ENCODE data around the gene SLC25A13. TPM values are rescaled to one million over a fixed set of nuclear protein-coding genes. Genes with fewer than 3 reads are reported as not detected.

The SLC25A13 gene
- total RNA-seq, 4 donors from 2014 or later = 2.3 to 53.0 (median 39.3) TPM

- Histone ChIP-seq H3K36me3 (no peaks in the 10 kb centered on the region), H3K4me3 (no peak overlapping the region), H3K27me3 (no peaks in the 10 kb centered on the region), H3K4me1 (no peaks in the 10 kb centered on the region), H3K9me3 (no peaks in the 10 kb centered on the region), H3K27ac (no peak overlapping the region)
- intact Hi-C loops (cut with DNase I; ENCODE audit: low total_unique reads) = no loop called here
- no peak for DNase-seq
- TF ChIP-seq POLR2A (IDR thresholded peaks at IDR 0.05) (no peak), CTCF (IDR thresholded peaks at IDR 0.05) (no peak)
Observed at GRCh38 chr7:96127746-96128145, 194.2 kb downstream of the SLC25A13 start.

- H3K36me3 ChIP-seq = no peaks in the 10 kb centered on the region
- H3K4me1 ChIP-seq = no peaks in the 10 kb centered on the region
- DNase-seq = no peak
- no peak for TF ChIP-seq CTCF (IDR thresholded peaks at IDR 0.05)
- TF ChIP-seq POLR2A (IDR thresholded peaks at IDR 0.05) = no peak
- no peak overlapping the region for H3K4me3 ChIP-seq
- no peaks in the 10 kb centered on the region for H3K27me3 ChIP-seq
- H3K27ac ChIP-seq = no peak overlapping the region
- H3K9me3 ChIP-seq = no peaks in the 10 kb centered on the region
- intact Hi-C loops (cut with DNase I; ENCODE audit: low total_unique reads) = no loop called here
Observed at GRCh38 chr7:96126382-96126781, 195.5 kb downstream of the SLC25A13 start.

GRCh38 chr7:96122746-96123145, 199.2 kb downstream of the SLC25A13 start:
- DNase-seq = no peak
- no peaks in the 10 kb centered on the region for H3K27me3 ChIP-seq
- H3K36me3 ChIP-seq = no peaks in the 10 kb centered on the region
- no peaks in the 10 kb centered on the region for H3K4me1 ChIP-seq
- intact Hi-C loops (cut with DNase I; ENCODE audit: low total_unique reads) = no loop called here
- H3K4me3 ChIP-seq = no peak overlapping the region
- no peaks in the 10 kb centered on the region for H3K9me3 ChIP-seq
- TF ChIP-seq POLR2A (IDR thresholded peaks at IDR 0.05) (no peak), CTCF (IDR thresholded peaks at IDR 0.05) (no peak)
- H3K27ac ChIP-seq = no peak overlapping the region

GRCh38 chr7:96121752-96122151, 200.1 kb downstream of the SLC25A13 start:
- Histone ChIP-seq H3K36me3 (no peaks in the 10 kb centered on the region), H3K27me3 (no peaks in the 10 kb centered on the region), H3K27ac (no peak overlapping the region), H3K4me3 (no peak overlapping the region), H3K4me1 (no peaks in the 10 kb centered on the region), H3K9me3 (no peaks in the 10 kb centered on the region)
- TF ChIP-seq POLR2A (IDR thresholded peaks at IDR 0.05) = no peak
- TF ChIP-seq CTCF (IDR thresholded peaks at IDR 0.05) = no peak
- no peak for DNase-seq
- intact Hi-C loops (cut with DNase I; ENCODE audit: low total_unique reads) = no loop called here

GRCh38 chr7:96120445-96121225, 201.3 kb downstream of the SLC25A13 start:
- DNase-seq = no peak
- H3K36me3 ChIP-seq = no peaks in the 10 kb centered on the region
- no peaks in the 10 kb centered on the region for H3K9me3 ChIP-seq
- H3K4me1 ChIP-seq = no peaks in the 10 kb centered on the region
- intact Hi-C loops (cut with DNase I; ENCODE audit: low total_unique reads) = no loop called here
- H3K27me3 ChIP-seq = no peaks in the 10 kb centered on the region
- TF ChIP-seq POLR2A (IDR thresholded peaks at IDR 0.05) = no peak
- no peak for TF ChIP-seq CTCF (IDR thresholded peaks at IDR 0.05)
- H3K4me3 ChIP-seq = no peak overlapping the region
- H3K27ac ChIP-seq = no peak overlapping the region

All from uterus (tissue), 4 donors.